ENCODE measurements around the gene ANKRD36C.
"Not testable (repeated sequence)": the region's sequence is repeated elsewhere in the genome, so short reads cannot be mapped to it uniquely, and the experiment has no call there.

Gene ANKRD36C

DNA sequence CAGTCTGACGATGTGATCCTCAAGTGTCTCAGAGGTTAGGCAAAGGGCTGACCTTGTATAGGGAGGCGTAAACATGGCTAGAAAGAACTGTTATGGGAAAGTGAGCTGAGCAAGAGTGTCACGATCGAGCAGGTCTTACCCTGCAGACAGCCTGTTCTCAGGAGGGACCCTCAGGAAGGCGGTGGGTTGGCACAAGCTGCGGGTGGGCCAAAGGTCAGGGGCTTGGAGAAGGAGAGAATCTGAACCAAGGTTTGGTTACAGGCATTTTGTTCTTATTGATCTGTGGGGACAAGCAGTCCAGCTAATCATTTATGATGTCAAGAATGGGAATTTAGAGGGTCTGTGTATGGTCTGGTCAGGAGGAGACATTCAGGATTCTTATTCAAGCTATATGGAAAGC lies 16.4 kb upstream of the ANKRD36C start:
- not testable (repeated sequence) for DNase-seq (ENCODE audit: low read depth, low spot score)

GRCh38 chr2:96006248-96006647 lies 14.6 kb upstream of the ANKRD36C start:
- DNase-seq (ENCODE audit: low read depth, low spot score) = not testable (repeated sequence)

DNA sequence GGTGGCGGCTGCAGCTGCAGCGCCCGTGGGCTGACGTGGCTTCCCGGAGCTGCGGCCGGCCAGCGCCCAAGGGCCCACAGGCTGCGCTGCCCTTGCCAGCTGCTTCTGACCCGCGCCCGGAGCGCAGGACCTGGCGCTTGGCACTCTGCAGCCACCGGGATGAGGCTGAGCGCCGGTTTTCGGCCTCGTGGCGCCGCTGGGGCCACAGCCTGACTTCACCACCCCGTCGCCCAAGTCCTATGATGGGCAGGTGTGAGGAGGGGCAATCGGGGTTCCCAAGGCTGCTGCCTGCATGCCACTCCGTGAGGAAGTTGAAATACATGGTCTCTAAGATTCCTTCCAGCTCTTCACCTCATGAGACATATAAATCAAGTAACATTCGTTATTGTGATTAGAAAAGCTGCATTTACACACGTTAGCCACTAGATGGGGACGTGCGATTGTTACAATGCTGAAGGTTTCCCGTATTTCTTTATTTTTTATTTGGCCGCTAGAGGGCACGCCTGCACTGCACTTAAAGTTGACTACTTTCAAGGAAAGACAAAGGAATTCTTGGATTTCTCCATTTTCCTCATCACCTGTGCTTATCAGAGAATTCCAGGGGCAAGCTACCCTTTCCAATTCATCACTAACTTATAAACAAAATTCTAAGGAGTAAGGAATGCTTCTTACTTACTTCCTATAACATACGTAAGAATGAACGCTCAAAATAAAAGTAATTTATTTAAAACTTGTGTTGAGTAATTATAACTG lies 1.1 kb upstream of the ANKRD36C start:
- DNase-seq (ENCODE audit: low read depth, low spot score) = peak; percentile 60

- DNase-seq (ENCODE audit: low read depth, low spot score) = not testable (repeated sequence)
Observed at GRCh38 chr2:95992102-95992501, 478 bp upstream of the ANKRD36C start.

DNA sequence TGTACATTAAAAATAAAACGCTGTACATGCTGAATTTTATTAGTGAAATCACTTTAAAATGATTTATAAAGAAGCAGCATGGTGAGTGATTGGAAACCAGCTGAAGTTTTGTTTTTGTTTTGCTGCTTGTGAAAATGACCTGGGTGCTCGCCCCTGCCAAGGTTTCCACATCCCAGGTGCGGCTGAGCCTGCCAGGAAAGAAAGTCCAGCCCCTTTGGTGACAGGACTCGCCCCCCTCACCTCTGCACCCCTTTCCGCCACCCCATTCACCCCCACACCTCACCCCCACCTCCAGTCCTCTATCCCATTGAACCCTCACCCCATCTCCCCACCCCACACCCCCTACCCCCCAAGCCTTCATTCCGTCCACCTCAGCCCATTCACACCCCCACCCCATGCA lies 740 bp downstream of the ANKRD36C start:
- DNase-seq (ENCODE audit: low read depth, low spot score) = not testable (repeated sequence)

DNA sequence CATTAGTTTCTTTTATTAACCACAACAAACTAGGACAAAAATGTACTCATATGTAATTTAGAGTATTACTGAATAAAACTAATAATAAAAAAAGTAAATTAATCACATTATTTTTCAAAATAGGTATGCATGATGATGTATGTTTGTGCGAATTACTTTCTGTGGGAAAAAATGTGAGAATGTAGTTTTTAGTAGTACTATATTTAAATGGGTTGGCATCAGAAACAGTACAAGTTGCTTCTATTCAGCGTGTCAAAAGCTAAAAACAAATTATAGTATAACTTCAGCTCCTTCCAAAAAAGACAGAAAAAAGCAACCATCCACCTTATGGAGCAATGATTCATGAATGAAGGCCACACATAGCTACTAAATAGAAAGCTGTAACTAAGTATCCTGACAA lies 40.0 kb downstream of the ANKRD36C start:
- DNase-seq (ENCODE audit: low read depth, low spot score) = not testable (repeated sequence)

GRCh38 chr2:95948039-95948438 lies 43.6 kb downstream of the ANKRD36C start:
- not testable (repeated sequence) for DNase-seq (ENCODE audit: low read depth, low spot score)

- DNase-seq (ENCODE audit: low read depth, low spot score) = not testable (repeated sequence)
Observed at GRCh38 chr2:95939947-95940346, 51.7 kb downstream of the ANKRD36C start.

- not testable (repeated sequence) for DNase-seq (ENCODE audit: low read depth, low spot score)
Observed at GRCh38 chr2:95930740-95931139, 60.9 kb downstream of the ANKRD36C start.

GRCh38 chr2:95917007-95917406 lies 74.6 kb downstream of the ANKRD36C start:
- DNase-seq (ENCODE audit: low read depth, low spot score) = not testable (repeated sequence)

- DNase-seq (ENCODE audit: low read depth, low spot score) = not testable (repeated sequence)
Observed at GRCh38 chr2:95915131-95915530, 76.5 kb downstream of the ANKRD36C start.

- peak; percentile 78 for DNase-seq (ENCODE audit: low read depth, low spot score)
Observed at GRCh38 chr2:95911431-95911830, 80.2 kb downstream of the ANKRD36C start.

- not testable (repeated sequence) for DNase-seq (ENCODE audit: low read depth, low spot score)
Observed at GRCh38 chr2:95894443-95894842, 97.2 kb downstream of the ANKRD36C start.

GRCh38 chr2:95867929-95868328 lies 123.7 kb downstream of the ANKRD36C start:
- not testable (repeated sequence) for DNase-seq (ENCODE audit: low read depth, low spot score)

DNA sequence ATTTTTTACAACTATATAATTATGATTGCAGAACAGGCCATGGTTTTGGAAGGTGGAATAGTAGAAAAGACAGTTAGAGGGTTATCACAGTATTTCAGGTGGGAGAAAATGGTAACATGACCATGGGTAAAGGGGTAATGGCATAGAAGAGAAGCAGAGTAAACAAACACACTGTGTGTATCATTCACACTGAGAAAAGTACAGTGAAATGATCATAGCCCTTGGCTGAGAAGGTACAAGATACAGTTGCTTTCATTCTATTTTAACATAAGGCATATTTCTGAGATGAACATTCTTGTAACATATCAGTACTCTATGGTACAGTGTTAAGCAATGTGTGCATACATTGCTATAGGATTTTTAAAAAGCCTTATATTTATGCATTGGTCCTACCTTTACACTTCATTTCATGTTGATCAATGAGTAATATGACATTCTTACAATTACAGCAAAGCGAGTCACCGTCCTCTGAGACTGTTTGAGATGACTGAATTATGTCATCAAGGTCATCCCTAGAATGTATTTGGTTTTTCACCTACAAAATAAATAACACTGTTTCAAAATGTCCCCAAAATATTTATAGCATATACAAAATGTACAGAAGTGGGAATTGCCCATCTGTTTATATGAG lies 124.5 kb downstream of the ANKRD36C start:
- DNase-seq (ENCODE audit: low read depth, low spot score) = not testable (repeated sequence)

DNA sequence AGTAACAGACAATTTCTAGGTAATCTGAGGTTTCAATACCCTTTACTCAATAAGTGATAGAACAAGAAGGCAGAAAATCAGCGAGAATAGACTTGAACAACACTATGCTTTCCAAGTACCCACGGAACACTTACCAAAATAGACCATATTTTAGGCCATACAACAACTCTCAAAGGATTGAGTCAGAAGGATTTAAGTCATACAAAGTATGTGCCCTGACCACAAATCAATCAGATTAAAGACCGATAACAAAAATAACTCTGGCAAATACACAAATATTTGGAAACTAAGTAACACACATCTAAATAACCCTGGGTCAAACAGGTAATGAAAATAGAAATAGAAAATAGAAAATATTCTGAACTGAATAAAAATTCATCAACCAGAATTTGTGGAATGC lies 129.5 kb downstream of the ANKRD36C start:
- peak; percentile 0 for DNase-seq (ENCODE audit: low read depth, low spot score)

DNA sequence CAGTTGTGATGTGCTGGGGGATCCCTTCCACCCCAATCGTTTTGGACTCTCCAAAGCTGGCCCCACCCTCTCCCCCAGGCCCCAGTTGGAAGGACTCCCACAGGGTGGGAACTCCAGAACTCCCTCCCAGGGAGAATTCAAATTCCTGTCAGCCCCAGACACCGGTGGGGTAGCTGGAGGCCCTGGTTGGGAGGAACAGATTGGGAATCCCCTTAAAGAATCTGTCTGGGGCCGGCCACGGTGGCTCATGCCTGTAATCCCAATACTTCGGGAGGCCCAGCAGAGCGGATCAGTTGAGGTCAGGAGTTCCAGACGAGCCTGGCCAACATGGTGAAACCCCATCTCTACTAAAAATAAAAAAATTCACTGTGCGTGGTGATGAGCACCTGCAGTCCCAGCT lies 155.5 kb downstream of the ANKRD36C start:
- no peak for DNase-seq (ENCODE audit: low read depth, low spot score)

DNA sequence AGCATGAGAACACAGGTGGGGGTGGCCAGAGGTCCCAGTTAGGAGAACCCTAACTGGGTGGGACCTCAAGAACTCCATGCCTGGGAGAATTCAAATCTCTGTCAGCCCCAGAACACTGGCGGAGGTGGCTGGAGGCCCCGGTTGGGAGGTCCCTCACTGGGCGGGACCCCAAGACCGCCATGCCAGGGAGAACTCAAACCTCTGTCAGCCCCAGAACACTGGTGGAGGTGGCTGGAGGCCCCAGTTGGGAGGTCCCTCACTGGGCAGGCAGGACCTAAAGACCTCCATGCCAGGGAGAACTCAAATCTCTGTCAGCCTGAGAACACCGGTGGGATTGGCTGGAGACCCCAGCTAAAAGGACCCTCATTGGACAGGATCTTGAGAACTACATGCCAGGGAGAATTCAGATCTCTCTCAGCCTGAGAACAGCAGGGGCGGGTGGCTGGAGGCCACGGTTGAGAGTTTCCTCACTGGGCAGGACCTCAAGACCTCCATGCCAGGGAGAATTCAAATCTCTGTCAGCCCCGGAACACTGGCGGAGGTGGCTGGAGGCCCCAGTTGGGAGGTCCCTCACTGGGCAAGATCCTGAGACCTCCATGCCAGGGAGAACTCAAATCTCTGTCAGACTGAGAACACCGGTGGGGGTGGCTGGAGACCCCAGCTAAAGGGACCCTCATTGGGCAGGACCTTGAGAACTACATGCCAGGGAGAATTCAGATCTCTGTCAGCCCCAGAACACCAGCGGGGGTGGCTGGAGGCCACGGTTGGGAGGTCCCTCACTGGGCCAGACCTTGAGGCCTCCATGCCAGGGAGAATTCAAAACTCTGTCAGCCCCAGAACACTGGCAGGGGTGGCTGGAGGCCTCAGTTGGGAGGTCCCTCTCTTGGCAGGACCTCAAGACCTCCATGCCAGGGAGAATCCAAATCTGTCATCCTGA lies 157.3 kb downstream of the ANKRD36C start:
- not testable (repeated sequence) for DNase-seq (ENCODE audit: low read depth, low spot score)

DNA sequence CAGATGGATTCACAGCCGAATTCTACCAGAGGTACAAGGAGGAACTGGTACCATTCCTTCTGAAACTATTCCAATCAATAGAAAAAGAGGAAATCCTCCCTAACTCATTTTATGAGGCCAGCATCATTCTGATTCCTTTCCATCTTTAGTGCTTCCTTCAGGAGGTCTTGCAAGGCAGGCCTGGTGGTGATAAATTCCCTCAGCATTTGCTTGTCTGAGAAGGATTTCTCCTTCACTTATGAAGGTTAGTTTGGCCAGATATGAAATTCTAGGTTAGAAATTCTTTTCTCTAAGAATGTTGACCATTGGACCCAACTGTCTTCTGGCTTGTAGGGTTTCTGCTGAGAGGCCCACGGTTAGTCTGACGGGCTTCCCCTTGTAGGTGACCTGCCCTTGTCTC lies 167.4 kb downstream of the ANKRD36C start:
- DNase-seq (ENCODE audit: low read depth, low spot score) = not testable (repeated sequence)

DNA sequence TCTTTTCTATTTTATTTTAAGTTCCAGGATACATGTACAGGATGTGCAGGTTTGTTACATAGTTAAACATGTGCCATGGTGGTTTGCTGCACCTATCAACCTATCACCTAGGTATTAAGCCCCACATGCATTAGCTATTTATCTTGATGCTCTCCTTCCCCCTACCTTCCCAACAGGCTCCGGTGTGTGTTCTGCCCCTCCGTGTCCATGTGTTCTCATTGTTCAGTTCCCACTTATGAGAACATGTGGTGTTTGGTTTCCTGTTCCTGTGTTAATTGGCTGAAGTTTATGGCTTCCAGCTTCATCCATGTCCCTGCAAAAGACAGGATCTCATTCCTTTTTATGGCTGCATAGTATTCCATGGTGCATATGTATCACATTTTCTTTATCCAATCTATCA lies 174.1 kb downstream of the ANKRD36C start:
- not testable (repeated sequence) for DNase-seq (ENCODE audit: low read depth, low spot score)

GRCh38 chr2:95813311-95813710 lies 178.3 kb downstream of the ANKRD36C start:
- DNase-seq (ENCODE audit: low read depth, low spot score) = peak; percentile 56

DNA sequence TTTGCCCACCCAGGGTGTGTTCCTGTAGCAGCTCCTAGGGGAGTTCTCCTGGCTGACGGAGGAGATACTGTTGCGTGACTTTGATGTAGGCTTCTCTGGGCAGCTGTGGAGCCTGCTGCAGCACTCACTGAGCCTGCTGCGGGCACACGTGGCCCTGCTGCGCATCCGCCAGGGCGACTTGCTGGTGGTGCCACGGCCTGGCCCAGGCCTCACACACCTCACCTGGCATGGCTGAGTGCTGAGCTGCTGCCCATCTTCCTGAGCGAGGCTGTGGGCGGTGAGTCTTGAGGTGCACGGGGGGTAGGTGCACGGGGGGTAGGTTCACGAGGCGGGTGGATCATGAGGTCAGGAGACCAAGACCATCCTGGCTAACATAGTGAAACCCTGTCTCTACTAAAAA lies 191.7 kb downstream of the ANKRD36C start:
- no peak for DNase-seq (ENCODE audit: low read depth, low spot score)

All from astrocyte of the hippocampus (primary cell).